GM18520 (cell line): ENCODE results near the gene SUPT20H.

Experiments
- ATAC-seq: cut with Tn5 transposase; IDR thresholded peaks from one replicate; pipeline ENCODE4 v1.9.1; 2021; ENCODE audit not compliant: unreplicated experiment

Gene SUPT20H

DNA sequence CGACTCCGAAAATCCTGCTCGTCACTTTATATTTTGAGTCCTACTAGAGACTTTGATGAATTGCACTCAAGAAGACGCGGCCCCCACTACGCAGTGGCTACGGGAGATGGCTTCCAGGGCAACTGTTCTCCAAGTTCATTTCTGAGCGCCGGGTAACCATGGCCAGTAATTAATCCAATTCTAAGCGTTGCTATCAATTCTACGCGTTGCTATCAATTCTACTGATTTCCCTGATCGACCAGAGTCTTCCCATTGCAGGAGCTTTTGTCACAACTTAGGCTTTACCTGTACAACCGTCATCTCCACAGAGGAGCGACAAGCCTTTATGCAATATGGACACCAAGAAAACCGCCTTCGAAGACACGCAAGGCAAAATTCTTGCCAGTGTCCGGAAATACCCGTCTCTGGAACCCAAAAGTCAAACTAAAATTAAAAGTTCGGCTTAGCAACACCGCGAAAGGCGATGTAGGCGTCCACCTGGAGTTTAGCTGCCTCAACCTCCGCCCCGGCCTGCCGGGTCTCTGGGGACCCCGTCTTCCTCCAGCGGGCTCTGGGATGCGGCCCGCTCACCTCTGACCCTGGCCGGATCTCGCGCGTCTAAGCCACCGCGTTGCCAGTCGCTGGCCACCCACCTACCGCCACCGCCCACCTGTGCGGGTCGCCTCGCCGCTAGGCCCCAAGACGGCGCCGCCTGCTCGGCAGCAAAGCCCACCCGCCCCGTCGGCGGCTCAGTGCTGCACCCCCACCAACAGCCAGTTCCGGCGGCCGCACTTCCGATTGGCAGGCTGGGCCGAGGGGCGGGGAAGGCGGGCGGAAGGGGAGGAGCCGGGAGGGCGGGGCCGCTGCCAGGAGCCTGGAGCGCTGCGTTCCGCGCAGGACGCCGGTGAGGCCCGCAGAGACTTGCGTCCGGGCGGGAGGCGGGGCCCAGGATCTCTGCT is at the start of gene SUPT20H:
Gene SUPT20H, minus strand, starts transcription at position 779 of the 938 bp plus-strand sequence. CDS start 8,198 bp downstream, outside the sequence.
- peak; percentile 94 for ATAC-seq

DNA sequence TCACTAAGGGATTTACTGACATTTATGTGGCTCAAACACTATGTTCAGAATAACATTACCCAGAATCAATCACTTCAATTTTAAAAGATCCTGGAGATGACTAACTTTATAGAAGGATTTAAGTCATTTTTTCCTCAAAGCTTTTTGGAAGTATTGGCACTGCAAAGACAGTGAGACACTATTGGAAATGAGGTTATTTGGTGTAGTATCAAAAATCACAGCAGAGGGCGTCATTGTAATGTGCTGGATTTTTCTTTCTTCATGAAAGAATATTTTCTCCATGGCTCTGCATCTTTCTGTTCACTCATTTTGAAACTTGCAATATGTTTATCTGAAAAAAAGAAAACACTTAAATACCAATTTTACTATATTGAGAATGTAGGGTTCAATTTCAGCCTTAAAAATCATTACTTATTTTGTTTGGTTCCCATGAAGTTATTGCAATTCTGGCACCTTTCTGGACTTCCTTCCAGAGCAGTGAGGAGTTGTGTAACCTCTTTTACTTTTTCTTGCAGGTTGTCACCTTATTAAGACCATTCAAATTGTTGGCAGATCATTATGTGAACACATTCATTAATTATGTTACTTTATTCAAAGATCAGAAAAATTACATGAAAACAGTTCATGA is 49.7 kb upstream of the SUPT20H start:
- ATAC-seq: no peak

DNA sequence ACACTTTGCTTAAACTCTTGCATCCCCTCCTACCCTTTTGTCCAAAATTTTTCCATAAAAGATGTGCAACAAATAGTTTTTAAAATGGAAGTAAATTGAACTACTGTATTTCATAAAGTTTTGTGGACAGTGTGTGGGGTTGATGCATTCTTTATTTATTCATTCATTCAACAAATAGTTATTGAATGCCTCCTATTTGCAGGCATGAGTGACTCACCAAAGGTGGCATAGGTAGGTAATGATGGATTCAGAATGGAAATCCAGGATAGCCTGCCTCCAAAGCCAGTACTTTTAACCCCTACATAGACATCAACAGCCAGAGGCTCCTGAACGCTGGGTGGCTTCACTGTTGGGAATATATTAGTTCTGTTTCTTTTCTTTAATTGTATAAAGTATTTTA is 48.4 kb upstream of the SUPT20H start:
- no peak for ATAC-seq

DNA sequence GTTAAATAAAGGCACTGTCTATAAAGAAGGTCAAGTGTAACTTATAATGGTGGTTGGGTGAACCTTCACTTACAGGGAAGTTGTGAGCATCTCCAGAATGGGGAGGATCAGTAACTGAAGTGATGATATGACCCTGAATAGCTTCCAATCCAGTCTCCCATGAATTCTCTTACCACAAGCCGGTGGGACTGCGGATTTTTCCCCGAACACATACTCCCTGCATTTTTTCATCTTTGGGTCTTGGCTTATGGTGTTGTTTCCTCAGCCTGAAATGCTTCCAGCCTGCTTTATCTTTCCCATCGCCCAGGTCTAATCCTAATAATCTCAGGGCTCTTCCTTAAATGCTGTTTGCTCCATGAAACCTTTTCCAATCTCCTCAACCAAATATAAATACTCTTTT is 48.0 kb upstream of the SUPT20H start:
- no peak for ATAC-seq

GRCh38 chr13:37106642-37107041 is 47.2 kb upstream of the SUPT20H start:
- ATAC-seq: no peak

DNA sequence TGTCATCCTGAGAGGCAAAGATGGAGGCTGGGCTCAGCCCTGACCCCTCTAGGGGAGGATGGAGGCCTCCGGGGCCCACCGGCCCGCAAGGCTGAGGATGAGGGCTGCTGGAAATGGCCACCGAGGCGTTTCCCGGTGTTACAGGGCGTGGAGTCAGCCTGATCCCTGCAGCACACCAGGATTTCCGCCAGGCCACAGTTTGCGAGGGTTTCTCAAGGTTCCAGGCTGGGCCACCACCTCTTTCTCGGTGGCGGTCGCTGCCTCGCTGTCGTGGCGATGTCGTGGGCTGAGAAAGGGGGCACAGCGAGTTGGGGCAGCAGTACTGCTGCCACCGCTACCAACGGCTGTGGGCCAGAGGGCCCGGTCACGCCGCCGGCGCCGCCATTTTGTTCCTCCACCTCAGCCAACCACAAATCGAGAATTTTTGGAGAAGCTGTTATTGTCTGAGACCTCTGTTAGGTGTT is 45.8 kb upstream of the SUPT20H start, which contains the start of gene CSNK1A1L:
Gene CSNK1A1L, minus strand, starts transcription at position 414 of the 464 bp plus-strand sequence. Its CDS starts 408 bp downstream, at position 6.
- ATAC-seq: no peak

GRCh38 chr13:37102896-37103295 is 43.4 kb upstream of the SUPT20H start:
- no peak for ATAC-seq

GRCh38 chr13:37101201-37101600 is 41.7 kb upstream of the SUPT20H start:
- no peak for ATAC-seq

- no peak for ATAC-seq
Measured at GRCh38 chr13:37100731-37101130, 41.2 kb upstream of the SUPT20H start.

DNA sequence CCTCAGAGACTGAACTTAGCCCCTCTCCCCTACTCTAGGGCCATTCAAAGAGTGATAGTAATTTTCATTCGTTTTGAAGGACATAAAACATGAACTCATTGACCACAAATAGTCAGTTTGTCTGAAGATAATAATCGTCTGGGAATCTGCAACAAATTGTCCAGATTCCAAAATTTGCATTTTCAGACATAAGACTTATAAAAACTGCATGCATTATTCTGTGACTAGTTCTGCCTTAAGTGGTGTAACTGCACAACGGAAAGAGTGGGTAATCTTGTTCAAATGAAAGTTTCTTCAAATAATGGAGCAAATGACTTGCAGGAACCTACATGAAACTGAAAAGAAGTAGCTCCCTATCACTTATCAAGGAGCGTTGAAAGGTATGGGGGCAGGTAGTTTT is 37.6 kb upstream of the SUPT20H start:
- no peak for ATAC-seq

- ATAC-seq: no peak
Measured at GRCh38 chr13:37094840-37095239, 35.4 kb upstream of the SUPT20H start.

- ATAC-seq: no peak
Measured at GRCh38 chr13:37094099-37094498, 34.6 kb upstream of the SUPT20H start.

GRCh38 chr13:37091835-37092234 is 32.3 kb upstream of the SUPT20H start:
- ATAC-seq: no peak

DNA sequence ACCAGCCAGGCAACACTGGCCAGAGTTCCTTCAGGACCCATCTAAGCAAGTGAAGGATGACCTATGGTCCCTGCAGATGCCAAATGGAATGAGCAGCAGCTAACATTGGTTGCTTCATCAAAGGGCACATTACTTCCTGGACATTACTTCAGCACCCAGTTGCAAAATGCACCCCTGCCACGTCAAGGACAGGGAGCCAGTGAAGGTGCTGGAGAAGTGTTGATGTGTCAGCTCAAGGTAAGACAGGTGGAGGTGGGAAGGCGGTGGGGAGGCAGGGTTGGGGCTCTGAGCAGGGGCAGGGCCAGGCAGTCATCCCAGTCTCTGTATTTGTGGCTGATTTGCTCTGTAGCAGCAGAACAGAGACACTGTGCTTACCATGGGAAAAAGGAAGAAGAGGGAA is 31.4 kb upstream of the SUPT20H start:
- ATAC-seq: no peak

- ATAC-seq: no peak
Measured at GRCh38 chr13:37089495-37089894, 30.0 kb upstream of the SUPT20H start.

GRCh38 chr13:37087486-37087885 is 28.0 kb upstream of the SUPT20H start:
- ATAC-seq: no peak

GRCh38 chr13:37085606-37086005 is 26.1 kb upstream of the SUPT20H start:
- ATAC-seq: no peak

DNA sequence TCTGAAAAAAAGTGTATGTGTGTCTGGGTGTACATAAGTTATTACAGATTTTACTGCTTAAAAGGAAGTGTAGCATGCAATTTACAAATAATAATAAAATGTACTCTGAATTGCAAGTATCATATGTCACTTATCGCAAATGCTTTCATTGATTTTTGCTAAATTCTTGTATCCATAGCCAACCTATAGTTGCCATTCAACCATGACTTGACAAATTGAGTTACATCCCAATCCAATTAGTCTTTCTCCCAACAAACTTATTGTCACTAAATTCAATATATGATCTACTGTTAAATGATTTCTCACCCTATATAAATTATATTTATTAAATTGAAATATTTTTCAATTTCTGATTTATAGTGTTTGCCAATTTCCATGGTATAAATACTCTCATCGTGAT is 17.3 kb upstream of the SUPT20H start:
- no peak for ATAC-seq

DNA sequence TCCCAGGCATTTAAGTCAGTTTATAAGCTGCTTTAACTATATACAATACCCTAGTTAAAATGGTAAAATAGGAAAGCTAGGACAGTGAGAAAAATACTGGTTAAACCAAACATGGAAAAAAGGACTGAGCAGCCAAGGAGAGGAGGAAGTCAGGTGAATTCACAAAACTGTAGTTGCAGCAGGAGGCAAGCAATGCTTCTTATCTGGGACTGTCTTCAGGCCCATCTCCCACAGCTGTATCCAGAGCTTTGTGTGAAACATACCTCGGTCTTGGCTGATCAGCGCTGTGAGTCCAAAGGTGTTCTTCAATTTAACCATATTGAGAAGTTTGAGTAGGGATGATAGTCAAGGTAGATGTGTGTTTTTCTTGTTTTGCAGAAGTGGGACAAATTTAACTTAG is 15.7 kb upstream of the SUPT20H start:
- no peak for ATAC-seq

DNA sequence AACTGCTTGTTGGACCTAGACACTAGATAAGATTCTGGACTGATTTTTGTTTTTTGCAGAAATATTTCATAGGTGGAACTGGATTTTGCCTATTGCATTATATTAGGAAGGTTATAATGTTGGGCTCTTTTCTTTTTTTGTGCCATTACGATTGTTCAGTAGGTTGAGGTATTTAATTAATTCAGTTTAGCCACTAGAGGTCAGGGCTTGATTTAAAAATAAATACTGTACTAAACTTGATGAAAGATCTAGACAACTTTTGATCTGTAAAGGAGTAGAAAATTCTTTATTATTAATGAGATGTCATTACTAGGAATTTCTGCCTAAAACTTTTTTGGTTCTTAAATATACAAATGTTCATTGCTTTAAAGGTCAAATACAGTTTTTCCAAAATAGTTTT is 15.2 kb upstream of the SUPT20H start:
- ATAC-seq: no peak

GRCh38 chr13:37072024-37072423 is 12.5 kb upstream of the SUPT20H start:
- no peak for ATAC-seq

DNA sequence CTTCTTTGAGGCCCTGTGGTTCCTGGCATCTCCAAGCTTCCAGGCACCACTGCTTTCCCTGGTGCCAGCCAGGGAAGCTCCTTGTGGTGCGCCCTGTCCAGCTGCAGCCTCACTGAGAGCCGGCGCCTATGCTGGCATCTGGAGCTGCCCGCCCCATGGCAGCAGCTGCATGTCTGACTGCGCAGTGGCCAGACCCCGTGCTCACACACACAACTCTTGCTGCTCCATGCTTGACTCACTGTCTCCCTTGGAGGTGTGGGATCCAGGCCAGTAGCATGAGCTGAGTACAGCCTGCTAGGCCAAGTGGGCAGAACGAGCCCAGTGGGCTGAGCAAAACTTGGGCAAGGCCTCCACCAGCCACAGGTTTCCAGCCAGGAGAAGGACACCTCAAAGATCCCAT is 11.5 kb upstream of the SUPT20H start:
- no peak for ATAC-seq
